ENCODE measurements around the gene BECN2.
A peak's percentile ranks its signal among the peaks of the same experiment; 100 is the strongest.
"Not testable (repeated sequence)": the region's sequence is repeated elsewhere in the genome, so short reads cannot be mapped to it uniquely, and the experiment has no call there.

BECN2 gene

GRCh38 chr1:241985787-241986186, 28.2 kb downstream of the BECN2 start:
- DNase-seq: no peak

- not testable (repeated sequence) for DNase-seq
Measured at GRCh38 chr1:241988389-241988930, 30.9 kb downstream of the BECN2 start.

- peak; percentile 39 for DNase-seq
Measured at GRCh38 chr1:241990040-241990439, 32.5 kb downstream of the BECN2 start.

GRCh38 chr1:241992734-241993133, 35.2 kb downstream of the BECN2 start:
- no peak for DNase-seq

GRCh38 chr1:241994171-241994570, 36.6 kb downstream of the BECN2 start:
- no peak for DNase-seq

- DNase-seq: no peak
Measured at GRCh38 chr1:241997401-241997998, 39.9 kb downstream of the BECN2 start.

- peak; percentile 46 for DNase-seq
Measured at GRCh38 chr1:241998412-241998921, 40.9 kb downstream of the BECN2 start.

GRCh38 chr1:241999026-241999425, 41.5 kb downstream of the BECN2 start, which contains the start of gene MAP1LC3C:
TSS of gene MAP1LC3C (minus strand) at chr1:241999098. CDS start at chr1:241999008, 90 bp downstream.
- DNase-seq: no peak

- no peak for DNase-seq
Measured at GRCh38 chr1:242000434-242000833, 42.9 kb downstream of the BECN2 start.

- no peak for DNase-seq
Measured at GRCh38 chr1:242002072-242002471, 44.5 kb downstream of the BECN2 start.

- no peak for DNase-seq
Measured at GRCh38 chr1:242002510-242002909, 44.9 kb downstream of the BECN2 start.

GRCh38 chr1:242004751-242005495, 47.4 kb downstream of the BECN2 start:
- DNase-seq: no peak

GRCh38 chr1:242005866-242006535, 48.4 kb downstream of the BECN2 start:
- no peak for DNase-seq

- DNase-seq: no peak
Measured at GRCh38 chr1:242006976-242007375, 49.4 kb downstream of the BECN2 start.
